Stimulated activated CD8-positive, alpha-beta memory T cell treated with anti-CD3 and anti-CD28 coated beads, Interleukin-15, amount 100 ng/mL, for 24 hours (primary cell): ENCODE data around the gene WDR41.

Source experiments
- DNase-seq: peaks from one replicate; pipeline ENCODE4 v3.0.0-alpha.2; 2020; ENCODE audit warnings: low read depth

Gene WDR41

GRCh38 chr5:77444356-77444755 is 47.8 kb downstream of the WDR41 start:
- DNase-seq = no peak

GRCh38 chr5:77443670-77444069 is 48.4 kb downstream of the WDR41 start:
- DNase-seq = no peak

GRCh38 chr5:77438071-77438470 is 54.0 kb downstream of the WDR41 start:
- no peak for DNase-seq

- DNase-seq = no peak
Measured at GRCh38 chr5:77437194-77437593, 54.9 kb downstream of the WDR41 start.

- no peak for DNase-seq
Measured at GRCh38 chr5:77431719-77432118, 60.4 kb downstream of the WDR41 start.

- DNase-seq = no peak
Measured at GRCh38 chr5:77431286-77431685, 60.8 kb downstream of the WDR41 start.

GRCh38 chr5:77430726-77431125 is 61.4 kb downstream of the WDR41 start:
- DNase-seq = no peak

GRCh38 chr5:77428526-77428925 is 63.6 kb downstream of the WDR41 start:
- DNase-seq = no peak

GRCh38 chr5:77427998-77428397 is 64.1 kb downstream of the WDR41 start:
- DNase-seq = no peak

- DNase-seq = no peak
Measured at GRCh38 chr5:77426670-77427069, 65.4 kb downstream of the WDR41 start.

- DNase-seq = no peak
Measured at GRCh38 chr5:77425998-77426659, 66.0 kb downstream of the WDR41 start.

- no peak for DNase-seq
Measured at GRCh38 chr5:77425420-77425819, 66.7 kb downstream of the WDR41 start.

- DNase-seq = no peak
Measured at GRCh38 chr5:77424921-77425320, 67.2 kb downstream of the WDR41 start.

- DNase-seq = no peak
Measured at GRCh38 chr5:77423022-77423750, 68.9 kb downstream of the WDR41 start.

- no peak for DNase-seq
Measured at GRCh38 chr5:77420940-77421339, 71.2 kb downstream of the WDR41 start.

GRCh38 chr5:77419644-77420582 is 72.2 kb downstream of the WDR41 start:
- DNase-seq = no peak

GRCh38 chr5:77418601-77419581 is 73.2 kb downstream of the WDR41 start:
- DNase-seq = no peak

GRCh38 chr5:77418162-77418561 is 74.0 kb downstream of the WDR41 start:
- DNase-seq = no peak

GRCh38 chr5:77413049-77413448 is 79.1 kb downstream of the WDR41 start:
- no peak for DNase-seq

GRCh38 chr5:77409870-77410621 is 82.1 kb downstream of the WDR41 start:
- DNase-seq = no peak

GRCh38 chr5:77407152-77407551 is 85.0 kb downstream of the WDR41 start:
- DNase-seq = no peak
